ENCODE measurements around the gene VAX1. TPM values are rescaled to one million over a fixed set of nuclear protein-coding genes. Genes with fewer than 3 reads are reported as not detected.

The VAX1 gene
- total RNA-seq, 1 experiment from 2014 or later: not detected

GRCh38 chr10:117163061-117163953 lies 25.2 kb upstream of the VAX1 start:
- Histone ChIP-seq H3K9me2 (ENCODE audit: insufficient read depth) (no peaks in the 10 kb centered on the region), H3K9me3 (ENCODE audit: control insufficient read depth in 1 of 2, insufficient read depth in 1 of 2, low read depth in 1 of 2, low read length in 2 of 2) (no peaks in the 10 kb centered on the region), H4K20me1 (ENCODE audit: insufficient read depth) (no peaks in the 10 kb centered on the region), H3K27me3 (ENCODE audit: insufficient read depth, low read length) (peaks cover 12% of the 10 kb centered on the region; the same call in 1 of the 2 replicates), H3K4me2 (ENCODE audit: low read length) (no peak overlapping the region), H3K4me1 (ENCODE audit: control insufficient read depth in 1 of 2, insufficient read depth in 2 of 2, low read length in 2 of 2) (peaks cover 2 to 17% of the 10 kb centered on the region in 2 experiments; a peak in 3 of 4 replicates), H3K9ac (ENCODE audit: low read length) (no peak overlapping the region), H3K27ac (ENCODE audit: low read depth, low read length) (no peak overlapping the region), H2AFZ (ENCODE audit: low read depth, low read length, poor library complexity, severe bottlenecking) (no peak overlapping the region), H3K4me3 (replicated peaks in 1 of 2; ENCODE audit: low read depth in 1 of 2, low read length in 2 of 2) (no peak overlapping the region), H3K79me2 (ENCODE audit: insufficient read depth, low read length) (no peaks in the 10 kb centered on the region), H3K36me3 (ENCODE audit: control insufficient read depth in 1 of 2, insufficient read depth in 2 of 2, low read length in 2 of 2) (no peaks in the 10 kb centered on the region)
- ATAC-seq: no peak
- ChIA-PET RAD21 (ENCODE audit: low non-redundant PET in 1 of 2, low total read pairs in 2 of 2, uncharacterized antibody in 2 of 2, unreplicated experiment in 2 of 2) (no interaction called here), POLR2A (no interaction called here), CTCF (interaction anchor here (0.9 to 17.7 kb wide), 3 partner anchors 11 to 364 kb away, joined by 3 to 629 read pairs (median 6); no protein-coding TSS in a partner anchor)
- DNase-seq (ENCODE audit: low read depth, low spot score): no peak
- intact Hi-C loops (cut with micrococcal nuclease): loop anchor here (5.0 kb wide), 1 partner anchor 521 kb away; no protein-coding TSS in a partner anchor
- TF ChIP-seq ZFX (IDR thresholded peaks at IDR 0.05) (no peak), SRF (IDR thresholded peaks at IDR 0.05; ENCODE audit: low read depth) (no peak)
- BruUV-seq (replicated peaks): no TSS peak

GRCh38 chr10:117162093-117163060 lies 24.3 kb upstream of the VAX1 start:
- H3K9me2 ChIP-seq (ENCODE audit: insufficient read depth): no peaks in the 10 kb centered on the region
- no peak for ATAC-seq
- DNase-seq (ENCODE audit: low read depth, low spot score): no peak
- no peak overlapping the region for H3K4me3 ChIP-seq (replicated peaks in 1 of 2; ENCODE audit: low read depth in 1 of 2, low read length in 2 of 2)
- H3K79me2 ChIP-seq (ENCODE audit: insufficient read depth, low read length): no peaks in the 10 kb centered on the region
- CTCF ChIA-PET: no interaction called here
- TF ChIP-seq POLR2A (IDR thresholded peaks at IDR 0.05; ENCODE audit: borderline replicate concordance, extremely low read depth, insufficient read depth, insufficient read length): no peak
- TF ChIP-seq ZNF274 (IDR thresholded peaks at IDR 0.05; ENCODE audit: low read depth, low read length): no peak
- no peak for TF ChIP-seq SRF (IDR thresholded peaks at IDR 0.05; ENCODE audit: low read depth)
- no peak for TF ChIP-seq SIN3A (IDR thresholded peaks at IDR 0.05; ENCODE audit: low read depth)
- no peak for TF ChIP-seq ATF3 (IDR thresholded peaks at IDR 0.05)
- no peak for TF ChIP-seq EZH2phosphoT487 (IDR thresholded peaks at IDR 0.05; ENCODE audit: borderline replicate concordance)
- no peak for TF ChIP-seq CBX3 (IDR thresholded peaks at IDR 0.05; ENCODE audit: low read depth)
- no peak overlapping the region for H2AFZ ChIP-seq (ENCODE audit: low read depth, low read length, poor library complexity, severe bottlenecking)
- H3K27ac ChIP-seq (ENCODE audit: low read depth, low read length): no peak overlapping the region
- H3K27me3 ChIP-seq (ENCODE audit: insufficient read depth, low read length): peaks cover 13% of the 10 kb centered on the region; the same call in 1 of the 2 replicates
- peaks cover 2 to 9% of the 10 kb centered on the region in 2 experiments; a peak in 3 of 4 replicates for H3K4me1 ChIP-seq (ENCODE audit: control insufficient read depth in 1 of 2, insufficient read depth in 2 of 2, low read length in 2 of 2)
- H4K20me1 ChIP-seq (ENCODE audit: insufficient read depth): no peaks in the 10 kb centered on the region
- intact Hi-C loops (cut with micrococcal nuclease): loop anchor here (5.0 kb wide), 1 partner anchor 520 kb away; no protein-coding TSS in a partner anchor
- RAD21 ChIA-PET (ENCODE audit: low non-redundant PET in 1 of 2, low total read pairs in 2 of 2, uncharacterized antibody in 2 of 2, unreplicated experiment in 2 of 2): interaction anchor here in 1 of 2 experiments (0.5 kb wide), 1 partner anchor 156 kb away, joined by 3 read pairs; no protein-coding TSS in a partner anchor
- H3K4me2 ChIP-seq (ENCODE audit: low read length): no peak overlapping the region
- H3K36me3 ChIP-seq (ENCODE audit: control insufficient read depth in 1 of 2, insufficient read depth in 2 of 2, low read length in 2 of 2): no peaks in the 10 kb centered on the region
- no TSS peak for BruUV-seq (replicated peaks)
- no peaks in the 10 kb centered on the region for H3K9me3 ChIP-seq (ENCODE audit: control insufficient read depth in 1 of 2, insufficient read depth in 1 of 2, low read depth in 1 of 2, low read length in 2 of 2)
- POLR2A ChIA-PET: no interaction called here
- H3K9ac ChIP-seq (ENCODE audit: low read length): no peak overlapping the region

Data from HCT116 (cell line).